Non-pigmented ciliary epithelial cell (primary cell): ENCODE results near the gene SLC31A1.
A peak's percentile ranks its signal among the peaks of the same experiment; 100 is the strongest.
"Not testable (repeated sequence)": the region's sequence is repeated elsewhere in the genome, so short reads cannot be mapped to it uniquely, and the experiment has no call there.

Experiments
- DNase-seq: peaks from one replicate; pipeline ENCODE4 v3.0.0-alpha.2; 2010; ENCODE audit warnings: low read depth

SLC31A1 gene

DNA sequence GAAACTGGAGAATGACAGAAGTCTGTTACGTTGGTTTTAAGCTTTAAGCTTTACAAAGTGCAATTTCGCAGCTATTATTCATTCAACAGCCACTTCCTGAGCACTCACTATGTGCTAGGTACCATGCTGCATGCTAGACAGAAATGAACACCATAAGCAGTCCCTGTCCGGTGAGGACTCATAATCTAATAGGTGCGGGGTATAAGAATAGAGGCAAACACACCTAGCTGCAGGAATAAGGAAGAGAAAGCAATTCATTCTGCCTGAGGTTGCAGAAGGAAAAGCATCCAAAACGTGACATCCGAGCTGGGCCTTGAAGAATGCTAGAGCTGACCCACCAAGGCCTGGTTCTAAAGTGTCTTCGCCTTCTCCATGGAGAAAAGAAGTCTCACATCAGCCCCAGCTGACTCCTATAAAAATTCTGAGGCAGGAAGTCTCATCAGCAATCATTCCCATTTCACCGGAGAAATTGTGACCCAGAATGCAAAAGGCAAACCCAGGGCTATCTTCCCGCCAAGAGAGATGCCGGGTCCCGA lies 809 bp upstream of the SLC31A1 start:
- DNase-seq: no peak

DNA sequence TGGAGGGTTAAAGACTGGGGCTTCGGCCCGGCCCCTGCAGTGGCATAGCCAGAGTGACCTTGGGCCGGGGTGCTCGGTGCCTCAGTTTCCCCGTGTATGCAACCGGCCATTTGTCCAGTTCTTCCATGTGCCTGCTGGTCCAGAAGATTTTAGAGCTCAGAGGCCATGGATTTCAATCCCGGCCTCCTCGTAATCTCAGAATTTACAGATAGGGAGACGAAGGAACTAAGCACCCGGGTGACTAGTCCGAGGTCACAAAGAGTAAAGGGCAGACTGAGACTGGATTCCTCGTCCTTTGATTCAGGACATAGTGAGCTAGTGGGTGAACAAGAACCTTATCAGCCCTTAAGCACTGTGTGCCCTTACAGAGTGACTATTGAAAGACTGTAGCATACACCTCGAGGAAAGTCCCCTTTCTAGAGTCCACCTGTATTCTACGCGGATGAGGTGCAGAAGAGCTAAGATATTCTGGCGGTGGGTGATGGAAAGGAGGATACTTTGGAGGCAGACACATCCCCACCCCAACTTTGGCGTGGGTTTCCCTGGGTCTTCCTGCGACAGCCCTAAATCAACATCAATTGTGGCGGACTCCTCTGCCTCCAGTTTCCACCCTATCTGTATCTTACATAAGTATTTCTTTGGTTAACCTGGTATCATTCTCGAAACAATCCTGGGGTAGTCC lies 597 bp downstream of the SLC31A1 start:
- DNase-seq: no peak

DNA sequence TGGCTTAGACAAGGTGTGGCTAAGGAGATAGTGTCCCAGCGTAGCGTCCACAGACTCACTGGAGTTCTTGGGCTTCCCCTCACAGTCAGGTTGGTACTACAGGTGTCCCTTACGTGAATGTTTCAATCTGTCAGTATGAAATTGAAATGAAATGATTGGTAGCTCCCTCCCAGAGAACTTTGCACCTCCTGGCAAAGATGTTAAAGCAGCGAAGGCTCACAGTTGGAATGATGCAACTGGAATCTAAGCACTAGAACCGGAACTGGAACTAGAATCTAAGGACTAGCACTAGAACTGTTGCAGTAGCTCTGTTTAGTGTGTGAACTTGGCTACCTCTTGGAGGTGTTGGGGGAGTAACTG lies 1.1 kb downstream of the SLC31A1 start:
- no peak for DNase-seq

DNA sequence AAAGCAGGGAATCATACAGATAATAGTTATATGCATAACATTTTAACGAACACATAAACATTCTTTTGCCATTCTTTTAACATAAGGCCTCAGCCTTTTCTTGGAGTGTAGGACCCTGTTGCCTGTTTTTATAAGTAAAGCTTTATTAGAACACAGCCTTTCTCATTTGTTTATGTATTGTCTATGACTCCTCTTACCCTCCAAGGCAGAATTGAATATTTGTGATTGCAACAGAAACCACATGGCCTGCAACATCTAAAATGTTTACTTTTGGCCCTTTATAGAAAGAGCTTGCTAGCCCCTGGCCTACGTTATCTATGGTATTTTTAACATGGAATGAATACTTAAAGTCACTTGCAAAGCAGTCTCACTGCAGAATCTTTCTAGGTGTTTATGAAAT lies 2.6 kb downstream of the SLC31A1 start:
- DNase-seq: peak; percentile 49

DNA sequence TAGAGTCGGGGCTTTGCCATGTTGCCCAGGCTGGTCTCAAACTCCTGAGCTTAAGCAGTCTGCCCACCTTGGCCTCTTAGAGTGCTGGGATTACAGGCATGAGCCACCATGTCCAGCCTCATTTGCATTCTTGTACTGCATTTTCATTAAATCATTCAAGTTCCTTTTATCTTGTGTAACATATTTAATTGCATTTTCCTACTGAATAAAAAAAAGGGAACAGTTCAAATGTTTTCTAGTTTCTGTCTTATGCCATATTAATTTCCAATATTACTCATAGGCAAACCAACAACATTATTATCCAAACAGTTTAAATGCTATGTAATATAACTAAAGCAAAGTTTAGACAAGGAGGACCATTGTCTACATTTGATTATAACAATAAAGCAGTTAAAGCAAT lies 6.1 kb downstream of the SLC31A1 start:
- no peak for DNase-seq

DNA sequence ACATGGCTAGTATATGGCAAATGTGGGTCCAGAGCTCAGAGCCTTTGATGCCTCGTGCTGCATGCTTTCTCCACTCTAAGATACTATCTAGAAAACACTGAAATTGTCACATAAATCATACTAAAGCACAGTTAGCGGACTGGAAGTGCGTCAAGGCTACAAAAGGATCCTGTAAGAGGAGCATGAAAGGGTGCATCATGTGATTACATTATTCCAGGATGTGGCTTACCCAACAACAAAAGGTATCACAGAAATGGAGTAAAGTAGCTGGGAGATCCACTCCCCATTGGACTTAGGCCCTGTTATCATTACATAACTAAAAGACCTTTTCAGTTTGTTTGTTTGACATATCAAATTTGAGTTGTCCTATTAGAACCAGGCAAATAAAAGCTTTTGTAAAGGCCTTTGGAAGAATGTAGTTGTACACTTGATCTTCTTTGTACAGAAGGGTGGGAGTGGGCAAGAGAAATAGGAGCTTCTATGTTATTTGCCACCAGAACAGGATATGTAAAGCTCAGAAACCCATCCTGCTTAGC lies 6.9 kb downstream of the SLC31A1 start:
- DNase-seq: no peak

DNA sequence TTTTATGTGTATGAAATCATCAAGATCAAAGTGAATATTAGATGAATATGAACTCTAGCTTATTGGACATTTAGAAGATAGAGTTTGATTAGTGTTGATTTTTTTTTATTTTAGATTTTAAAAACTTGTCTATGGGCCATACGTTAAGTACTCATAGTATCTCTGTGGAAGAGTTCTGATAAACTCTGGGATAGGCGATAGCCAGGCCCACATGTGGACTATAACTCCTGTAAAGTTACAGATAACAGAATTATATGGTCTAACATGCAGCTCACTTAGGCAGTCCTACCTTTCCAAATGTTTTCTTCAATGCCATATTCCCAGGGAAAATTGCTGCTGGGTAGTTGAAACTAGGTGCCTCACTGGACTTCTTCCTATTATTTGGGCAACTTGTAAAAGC lies 10.4 kb downstream of the SLC31A1 start:
- DNase-seq: no peak

DNA sequence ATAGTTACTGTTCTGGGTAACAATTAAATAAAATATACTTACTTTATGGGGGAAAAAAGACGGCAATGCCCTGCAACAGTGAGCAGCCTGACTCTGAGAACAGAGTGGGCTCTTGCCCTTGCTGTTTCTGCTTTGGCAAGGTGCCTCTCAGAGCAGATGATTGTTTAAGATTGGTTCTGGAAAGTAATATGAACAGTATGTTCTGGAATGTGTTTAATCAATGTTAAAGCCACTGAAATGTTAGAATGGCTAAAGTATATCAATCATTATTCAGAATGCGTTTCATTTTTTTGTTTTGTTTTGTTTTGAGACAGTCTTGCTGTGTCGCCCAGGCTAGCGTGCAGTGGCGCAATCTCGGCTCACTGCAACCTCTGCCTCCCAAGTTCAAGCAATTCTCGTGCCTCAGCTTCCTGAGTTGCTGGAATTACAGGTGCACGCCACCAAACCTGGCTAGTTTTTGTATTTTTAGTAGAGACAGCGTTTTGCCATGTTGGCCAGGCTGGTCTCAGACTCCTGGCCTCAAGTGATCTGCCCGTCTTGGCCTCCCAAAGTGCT lies 14.4 kb downstream of the SLC31A1 start:
- not testable (repeated sequence) for DNase-seq

DNA sequence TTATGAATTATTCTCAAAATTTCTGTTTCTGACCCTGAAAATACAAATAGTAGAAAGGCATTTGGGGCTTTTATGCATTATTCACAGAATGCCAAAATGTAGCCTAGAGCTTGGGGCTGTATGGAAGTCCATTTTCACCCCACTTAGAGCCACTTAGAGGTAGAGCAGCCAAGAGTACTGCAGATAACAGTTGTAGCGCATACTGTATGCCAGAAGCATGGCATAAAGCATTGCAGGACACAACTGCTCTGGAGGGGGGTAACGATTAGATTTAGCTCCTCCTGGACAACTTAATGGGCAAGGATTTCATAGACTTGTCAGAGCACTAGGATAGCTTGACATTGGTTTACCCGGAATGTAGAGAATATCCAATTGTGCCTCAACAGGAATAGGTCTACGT lies 15.7 kb downstream of the SLC31A1 start:
- DNase-seq: no peak

DNA sequence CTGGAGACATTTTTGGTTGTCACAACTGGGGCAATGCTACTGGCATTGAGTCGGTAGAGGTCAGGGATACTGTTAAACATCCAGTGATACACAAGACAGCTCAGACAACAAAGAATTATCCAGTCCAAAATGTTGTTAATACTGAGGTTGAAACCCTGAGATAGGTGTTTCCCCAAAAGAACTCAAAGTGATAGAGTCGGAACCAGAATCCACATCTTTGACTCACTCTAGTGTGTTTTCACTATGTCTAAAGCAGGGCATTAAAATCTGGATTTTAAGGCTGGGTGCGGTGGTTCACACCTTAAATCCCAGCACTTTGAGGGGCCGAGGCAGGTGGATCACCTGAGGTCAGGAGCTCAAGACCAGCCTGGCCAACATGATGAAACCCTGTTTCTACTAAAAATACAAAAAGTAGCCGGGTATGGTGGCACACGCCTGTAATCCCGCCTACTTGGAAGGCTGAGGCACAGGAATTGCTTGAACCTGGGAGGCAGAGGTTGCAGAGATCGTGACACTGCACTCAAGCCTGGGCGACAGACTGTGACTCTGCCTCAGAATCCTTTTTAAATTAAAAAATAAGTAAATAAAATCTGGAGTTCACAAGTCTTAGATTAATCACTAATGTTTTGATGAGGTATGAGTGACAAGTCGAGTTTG lies 17.0 kb downstream of the SLC31A1 start:
- no peak for DNase-seq

DNA sequence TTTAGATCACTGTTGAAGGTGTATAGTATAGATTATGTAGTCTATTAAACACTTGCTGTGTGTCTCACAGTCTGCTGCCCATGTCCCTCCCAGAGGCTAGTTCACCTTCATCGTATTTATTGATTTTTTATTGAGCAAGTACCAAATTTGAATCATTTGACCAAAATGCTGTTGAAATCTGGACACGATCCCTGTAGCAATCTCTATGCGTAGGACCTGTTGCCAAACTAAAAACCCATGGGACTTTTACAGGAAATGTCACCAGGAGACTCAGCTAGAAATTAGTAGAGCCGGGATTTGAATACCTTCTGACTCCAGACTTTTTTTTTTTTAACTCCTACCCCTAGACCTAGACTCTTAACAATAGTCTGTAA lies 17.5 kb downstream of the SLC31A1 start:
- DNase-seq: no peak

DNA sequence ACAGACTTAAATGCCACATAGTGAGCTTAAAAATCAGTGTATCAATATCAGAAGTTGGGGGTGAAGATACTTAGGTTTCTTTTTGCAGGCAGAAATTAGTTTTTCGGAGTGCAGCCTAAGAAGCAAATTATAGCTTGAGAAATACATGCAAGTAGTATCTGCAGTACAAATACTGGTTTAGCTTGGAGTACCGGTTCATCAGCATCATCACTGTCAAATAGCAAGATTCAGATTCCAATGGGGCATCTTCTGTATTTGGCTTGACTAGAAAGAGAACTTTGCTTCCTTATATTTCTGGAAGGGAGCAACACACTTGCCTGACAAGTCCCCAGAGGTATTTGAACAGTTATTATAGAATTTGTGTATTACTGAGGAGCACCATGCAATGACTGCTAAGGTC lies 19.8 kb downstream of the SLC31A1 start:
- no peak for DNase-seq

DNA sequence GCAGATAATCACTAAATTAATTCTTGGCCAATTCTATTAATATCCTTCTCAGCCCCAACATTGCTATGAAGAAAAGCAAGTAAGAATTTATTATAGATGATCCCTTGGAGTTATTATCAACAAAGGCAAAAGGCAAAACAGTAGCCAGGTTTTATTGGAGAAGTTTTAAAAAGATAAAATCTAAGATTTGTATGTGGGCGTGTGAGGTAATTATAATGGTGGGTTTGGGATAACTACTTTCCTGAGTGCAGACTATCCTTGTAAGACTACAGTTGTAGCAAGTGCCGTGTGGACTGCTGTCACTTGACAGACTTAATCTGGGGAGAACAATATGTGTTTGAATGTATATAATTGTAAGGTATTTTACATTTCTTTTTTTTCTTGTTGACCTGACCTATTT lies 23.2 kb downstream of the SLC31A1 start:
- no peak for DNase-seq

DNA sequence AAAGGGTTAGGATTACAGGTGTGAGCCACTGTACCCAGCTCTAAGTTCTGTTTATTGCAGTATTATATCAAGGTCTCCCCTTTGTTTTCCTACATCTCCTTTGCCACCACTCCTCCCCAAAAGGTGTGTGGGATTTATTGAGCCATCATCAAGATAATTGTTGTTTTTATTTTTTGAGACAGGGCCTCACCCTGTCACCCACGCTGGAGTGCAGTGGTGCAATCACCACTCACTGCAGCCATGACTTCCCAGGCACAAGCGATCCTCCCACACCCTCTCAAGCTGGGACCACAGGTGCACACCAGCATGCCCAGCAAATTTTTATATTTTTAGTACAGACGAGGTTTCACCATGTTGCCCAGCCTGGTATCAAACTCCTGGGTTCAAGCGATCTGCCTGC lies 24.6 kb downstream of the SLC31A1 start:
- no peak for DNase-seq

DNA sequence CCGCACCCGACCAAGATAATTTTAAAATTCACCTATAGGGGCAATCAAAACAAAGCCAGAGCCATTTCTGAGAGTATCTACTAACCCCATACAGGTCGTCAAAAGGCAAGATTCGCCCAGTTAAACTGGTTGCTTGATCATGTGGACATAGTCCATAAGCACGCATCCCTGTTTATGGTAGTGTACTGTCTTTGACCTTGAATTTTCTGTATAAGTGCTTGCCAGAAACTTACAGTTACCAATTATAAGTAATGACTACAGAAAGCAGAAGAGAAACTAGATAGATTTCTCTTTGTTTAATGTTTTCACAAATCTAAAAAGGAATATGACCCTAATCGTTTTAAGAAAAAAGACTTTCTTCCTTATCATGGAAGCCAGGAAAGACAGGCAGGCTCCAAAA lies 25.6 kb downstream of the SLC31A1 start:
- DNase-seq: no peak

DNA sequence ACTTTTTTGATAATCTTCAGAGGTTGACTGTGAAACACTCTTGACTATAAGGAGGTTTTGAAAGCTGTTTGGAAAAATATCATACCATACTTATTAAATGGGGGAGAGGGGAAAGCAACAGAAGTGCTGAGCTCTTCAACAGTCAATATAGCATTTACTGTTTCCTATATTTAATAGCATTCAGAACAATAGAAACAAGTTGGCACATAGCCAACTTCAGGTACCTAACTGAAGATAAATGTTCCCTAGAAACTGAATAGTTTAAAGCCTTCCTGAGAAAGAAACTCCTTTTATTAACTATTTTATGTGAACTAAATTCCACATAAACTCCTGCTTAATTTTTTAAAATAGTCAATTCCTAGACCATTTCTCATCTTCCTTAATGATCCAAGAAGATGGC lies 26.3 kb downstream of the SLC31A1 start:
- DNase-seq: no peak

DNA sequence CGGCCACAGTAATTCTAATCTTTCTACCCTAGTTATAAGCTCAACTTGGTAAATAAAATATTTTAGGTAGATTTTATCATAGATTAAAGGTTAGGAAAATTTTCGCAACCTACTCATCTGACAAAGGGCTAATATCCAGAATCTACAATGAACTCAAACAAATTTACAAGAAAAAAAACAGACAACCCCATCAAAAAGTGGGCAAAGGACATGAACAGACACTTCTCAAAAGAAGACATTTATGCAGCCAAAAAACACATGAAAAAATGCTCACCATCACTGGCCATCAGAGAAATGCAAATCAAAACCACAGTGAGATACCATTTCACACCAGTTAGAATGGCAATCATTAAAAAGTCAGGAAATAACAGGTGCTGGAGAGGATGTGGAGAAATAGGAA lies 28.3 kb downstream of the SLC31A1 start:
- DNase-seq: not testable (repeated sequence)

DNA sequence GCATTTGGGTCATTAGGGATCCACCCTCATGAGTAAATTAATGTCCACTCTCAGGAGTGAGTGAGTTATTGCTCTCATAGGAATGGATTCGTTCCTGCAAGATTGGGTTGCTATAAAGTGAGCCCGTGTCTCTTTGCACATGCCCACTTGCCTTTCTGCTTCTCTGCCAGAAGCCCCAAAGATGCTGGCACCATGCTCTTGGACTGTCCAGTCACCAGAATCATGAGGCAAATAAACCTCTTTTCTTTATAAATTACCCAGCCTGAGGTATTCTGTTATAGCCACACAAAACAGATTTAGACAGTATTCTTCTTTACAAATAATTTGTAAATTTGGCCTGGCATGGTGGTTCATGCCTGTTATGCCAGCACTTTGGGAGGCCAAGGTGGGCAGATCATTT lies 29.5 kb downstream of the SLC31A1 start:
- no peak for DNase-seq

DNA sequence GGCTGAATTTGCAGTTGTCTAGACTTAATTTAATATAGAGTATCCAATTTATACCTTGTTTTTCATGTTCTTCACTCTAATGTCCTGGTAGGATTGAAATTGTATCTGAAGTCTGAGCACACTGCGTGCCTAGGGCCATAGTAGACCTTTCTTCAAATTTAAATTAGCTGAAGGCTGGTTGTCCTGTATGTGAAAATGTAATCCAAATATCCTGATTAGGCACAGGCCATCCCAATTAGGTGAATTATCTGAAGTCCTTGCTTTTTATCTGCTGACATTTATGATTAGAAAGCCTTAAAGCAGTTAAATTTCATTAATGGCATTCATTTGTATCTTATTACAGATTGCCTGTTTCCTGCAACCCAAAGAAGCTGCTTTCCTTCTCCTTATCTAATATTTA lies 33.6 kb downstream of the SLC31A1 start:
- DNase-seq: no peak

DNA sequence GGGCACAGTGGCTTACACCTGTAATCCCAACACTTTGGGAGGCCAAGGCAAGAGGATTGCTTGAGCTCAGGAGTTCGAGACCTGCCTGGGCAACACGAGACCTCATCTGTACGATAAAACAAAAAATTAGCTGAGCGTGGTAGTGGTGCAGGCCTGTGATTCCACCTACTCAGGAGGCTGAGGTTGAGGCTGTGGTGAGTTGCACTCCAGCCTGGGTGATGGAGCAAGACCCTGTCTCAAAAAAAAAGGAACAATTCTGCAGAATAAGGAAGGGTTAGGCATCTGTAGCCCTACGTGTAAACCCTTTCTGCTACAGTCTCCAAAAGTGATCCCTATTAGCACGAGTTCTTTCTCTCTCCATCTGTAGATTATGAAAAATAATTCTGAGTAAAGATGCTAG lies 34.1 kb downstream of the SLC31A1 start:
- DNase-seq: no peak

DNA sequence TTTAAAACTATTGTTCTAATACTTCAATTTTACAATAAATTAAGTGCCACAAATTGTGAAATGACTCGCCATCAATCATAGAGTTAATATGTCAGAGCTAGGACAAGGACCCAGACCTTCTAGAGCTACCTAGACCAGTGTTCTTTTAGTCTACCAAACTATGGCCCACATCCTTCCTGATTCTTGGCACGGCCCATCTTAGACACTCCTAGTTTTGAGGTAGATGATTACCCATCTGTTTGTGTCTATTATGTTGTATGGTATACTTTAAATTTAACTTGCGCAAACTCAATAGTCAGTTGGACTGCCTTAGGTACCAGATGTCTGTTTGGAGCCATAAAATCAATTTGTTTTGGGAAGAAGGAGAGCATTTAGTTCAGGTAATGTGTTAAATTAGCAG lies 36.5 kb downstream of the SLC31A1 start:
- DNase-seq: no peak

DNA sequence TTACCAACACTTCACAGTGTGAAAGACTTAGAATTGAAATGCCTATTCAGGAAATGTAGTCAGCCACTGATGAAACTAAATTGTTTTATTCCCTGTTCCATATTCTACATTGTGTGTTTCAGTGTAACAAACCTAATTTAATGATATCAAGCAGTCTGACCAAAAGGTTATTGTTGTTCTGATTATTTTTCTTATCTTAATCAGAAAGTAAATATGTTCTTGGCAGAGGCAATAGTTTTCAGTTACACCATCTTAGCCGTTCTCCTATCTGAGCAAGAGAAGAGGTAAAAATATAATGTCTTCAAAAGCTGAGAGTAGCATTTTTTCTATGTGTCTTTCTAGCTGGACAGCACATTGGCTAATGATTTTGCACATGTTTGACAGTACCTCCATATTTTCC lies 36.9 kb downstream of the SLC31A1 start:
- DNase-seq: no peak

DNA sequence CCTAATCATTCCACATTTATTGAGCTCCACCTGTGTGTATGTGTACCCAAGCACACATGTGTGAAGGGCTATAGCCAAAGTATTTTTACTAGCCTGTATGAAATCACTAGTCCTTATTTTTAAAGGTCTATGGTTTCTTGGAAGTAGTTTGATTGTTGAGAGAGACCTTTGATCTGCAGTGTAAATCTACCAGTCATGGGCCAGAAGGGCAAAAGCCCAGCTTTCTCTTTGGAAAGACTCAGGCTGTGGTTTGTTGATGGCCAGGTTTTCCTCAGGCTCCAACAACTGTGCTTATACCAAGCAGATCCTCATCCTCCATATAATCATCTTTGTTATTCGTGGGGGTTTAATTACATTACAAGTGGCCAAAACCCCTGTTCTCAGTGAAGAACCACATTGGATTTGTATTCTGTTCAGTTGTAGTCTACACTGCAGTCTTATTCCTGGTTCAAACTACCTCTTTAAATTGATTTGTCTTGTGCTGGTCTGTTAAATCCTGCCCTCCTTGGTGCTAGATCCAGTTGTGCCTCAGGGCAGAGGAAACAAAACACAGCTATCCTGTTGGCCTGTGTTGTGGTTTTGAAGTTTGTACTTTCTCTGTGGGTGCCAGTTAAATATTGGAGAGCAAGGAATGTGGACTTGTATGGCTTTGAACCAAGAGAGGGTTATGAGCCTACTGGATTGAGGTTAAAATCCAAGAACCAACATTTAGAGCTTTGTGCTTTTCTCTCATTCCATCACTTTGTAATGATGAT lies 40.8 kb downstream of the SLC31A1 start:
- no peak for DNase-seq
